GM12873 (cell line): ENCODE measurements around the gene CCR3.

Experiments used
- TF ChIP-seq, protein P1 (sequence below): IDR thresholded peaks from 2 replicates; pipeline ENCODE4 v1.5.1; 2012; ENCODE audit warnings: low read depth, mild to moderate bottlenecking, moderate library complexity, low read length, control low read depth; ENCODE audit not compliant: insufficient read depth; ENCODE audit errors: missing control alignments

Gene CCR3

DNA sequence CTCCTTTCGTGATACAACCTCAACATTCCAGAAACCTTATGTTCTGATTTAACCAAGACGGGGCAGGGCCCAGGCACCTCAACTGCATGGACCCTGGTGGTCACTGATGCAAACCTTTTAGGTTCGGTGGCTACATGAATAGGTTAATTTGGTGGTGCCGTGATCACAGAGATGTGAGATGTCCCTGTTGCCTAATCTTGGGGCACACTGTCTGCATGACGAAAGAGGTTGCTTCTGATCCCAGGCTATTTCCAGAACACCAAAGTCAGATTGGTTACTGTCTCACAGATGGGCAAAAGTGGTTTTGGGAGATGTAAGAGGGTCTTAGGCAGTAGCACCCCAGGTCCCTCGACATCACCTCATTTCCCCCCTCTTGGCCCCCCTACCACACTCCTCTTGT is 30.2 kb upstream of the CCR3 start:
- TF ChIP-seq, protein P1, sequence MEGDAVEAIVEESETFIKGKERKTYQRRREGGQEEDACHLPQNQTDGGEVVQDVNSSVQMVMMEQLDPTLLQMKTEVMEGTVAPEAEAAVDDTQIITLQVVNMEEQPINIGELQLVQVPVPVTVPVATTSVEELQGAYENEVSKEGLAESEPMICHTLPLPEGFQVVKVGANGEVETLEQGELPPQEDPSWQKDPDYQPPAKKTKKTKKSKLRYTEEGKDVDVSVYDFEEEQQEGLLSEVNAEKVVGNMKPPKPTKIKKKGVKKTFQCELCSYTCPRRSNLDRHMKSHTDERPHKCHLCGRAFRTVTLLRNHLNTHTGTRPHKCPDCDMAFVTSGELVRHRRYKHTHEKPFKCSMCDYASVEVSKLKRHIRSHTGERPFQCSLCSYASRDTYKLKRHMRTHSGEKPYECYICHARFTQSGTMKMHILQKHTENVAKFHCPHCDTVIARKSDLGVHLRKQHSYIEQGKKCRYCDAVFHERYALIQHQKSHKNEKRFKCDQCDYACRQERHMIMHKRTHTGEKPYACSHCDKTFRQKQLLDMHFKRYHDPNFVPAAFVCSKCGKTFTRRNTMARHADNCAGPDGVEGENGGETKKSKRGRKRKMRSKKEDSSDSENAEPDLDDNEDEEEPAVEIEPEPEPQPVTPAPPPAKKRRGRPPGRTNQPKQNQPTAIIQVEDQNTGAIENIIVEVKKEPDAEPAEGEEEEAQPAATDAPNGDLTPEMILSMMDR: no peak

DNA sequence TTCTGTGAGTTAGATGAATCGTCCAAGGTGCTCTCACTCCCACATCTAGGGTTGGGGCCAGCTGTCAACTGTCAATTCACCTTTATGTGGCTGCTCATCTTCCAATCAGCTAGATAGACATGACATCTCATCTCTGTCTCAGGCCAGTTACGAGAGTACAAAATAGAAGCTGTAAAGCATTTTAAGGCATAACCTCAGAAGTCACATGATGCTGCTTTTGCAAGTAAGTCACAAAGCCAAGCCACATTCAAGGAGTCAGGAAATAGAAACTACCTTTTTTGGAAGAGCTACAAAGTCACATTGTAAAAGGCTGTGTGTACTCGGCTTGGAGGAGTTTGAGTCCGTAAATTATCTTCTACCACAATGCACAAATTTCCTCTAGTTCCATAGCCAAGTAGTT is 29.1 kb upstream of the CCR3 start:
- TF ChIP-seq, protein P1: no peak

DNA sequence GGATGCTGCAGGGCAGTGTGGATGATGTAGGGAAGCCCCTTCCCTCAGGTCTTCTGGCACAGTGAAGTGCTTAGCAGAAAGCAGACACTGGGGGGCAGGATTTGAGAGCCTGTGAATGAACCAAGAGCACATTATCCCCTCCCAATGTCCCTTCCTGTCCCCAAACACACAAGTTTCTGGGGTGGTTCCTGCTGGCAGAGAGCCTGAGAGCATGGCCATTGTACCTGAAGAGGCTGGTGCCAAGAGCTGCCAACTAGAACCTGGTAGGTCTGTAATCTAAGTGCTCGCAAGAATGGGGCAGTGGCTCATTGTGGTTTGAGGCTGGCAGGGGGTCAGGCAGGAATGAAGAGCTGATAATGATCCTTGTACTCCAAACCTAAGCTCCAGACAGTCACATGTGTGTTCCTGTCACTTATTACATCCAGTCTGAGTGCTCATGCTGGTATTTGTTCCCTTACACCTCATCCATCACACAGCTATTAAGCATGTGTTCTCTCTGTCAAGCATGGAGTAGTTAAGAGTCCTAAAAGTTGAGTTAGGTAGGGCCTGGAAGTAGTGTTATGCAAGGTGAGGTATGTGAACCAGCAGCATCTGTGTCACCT is 27.4 kb upstream of the CCR3 start:
- TF ChIP-seq, protein P1: peak; percentile 80

DNA sequence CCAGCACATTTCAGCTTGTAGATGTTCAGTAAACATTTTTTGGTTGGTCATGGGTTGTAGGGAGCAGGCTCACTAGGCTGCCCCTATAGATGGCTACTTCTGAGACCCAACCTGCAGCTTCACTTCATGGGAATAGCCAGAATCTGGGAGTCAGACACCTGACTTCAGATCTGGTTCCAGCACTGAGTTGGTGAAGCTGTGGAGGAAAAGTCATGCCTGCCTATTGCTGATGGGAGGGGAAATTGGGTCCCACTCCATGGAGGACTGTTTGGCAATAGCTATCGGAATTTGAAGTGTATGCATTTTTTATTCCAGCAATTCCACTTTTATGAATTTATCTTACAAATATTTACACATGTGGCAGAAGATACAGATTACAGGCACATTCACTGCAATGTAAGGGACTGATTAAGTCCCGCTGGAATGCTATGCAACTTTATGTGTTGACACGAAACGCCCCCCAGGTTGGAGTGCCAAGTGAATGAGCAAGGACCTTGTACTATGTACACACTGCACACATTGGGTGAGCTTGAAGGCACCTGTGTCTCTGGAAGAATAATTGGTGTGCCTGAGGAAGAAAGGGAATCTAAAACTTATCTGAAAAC is 26.3 kb upstream of the CCR3 start:
- TF ChIP-seq, protein P1: no peak

DNA sequence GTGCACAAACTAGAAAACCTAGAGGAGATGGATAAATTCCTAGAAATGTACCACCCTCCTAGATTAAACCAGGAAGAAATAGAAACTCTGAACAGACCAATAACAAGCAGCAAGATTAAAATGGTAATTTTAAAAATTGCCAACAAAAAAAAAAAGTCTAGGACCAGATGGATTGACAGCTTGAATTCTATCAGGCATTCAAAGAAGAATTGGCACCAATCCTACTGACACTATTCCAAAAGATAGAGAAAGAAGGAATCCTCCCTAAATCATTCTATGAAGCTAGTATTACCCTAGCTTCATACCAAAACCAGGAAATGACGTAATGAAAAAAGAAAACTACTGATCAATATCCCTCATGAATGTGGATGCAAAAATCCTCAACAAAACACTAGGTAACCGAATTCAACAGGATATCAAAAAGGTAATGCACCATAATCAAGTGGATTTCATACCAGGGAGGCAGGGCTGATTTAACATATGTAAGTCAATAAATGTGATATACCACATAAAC is 24.0 kb upstream of the CCR3 start:
- TF ChIP-seq, protein P1: no peak

DNA sequence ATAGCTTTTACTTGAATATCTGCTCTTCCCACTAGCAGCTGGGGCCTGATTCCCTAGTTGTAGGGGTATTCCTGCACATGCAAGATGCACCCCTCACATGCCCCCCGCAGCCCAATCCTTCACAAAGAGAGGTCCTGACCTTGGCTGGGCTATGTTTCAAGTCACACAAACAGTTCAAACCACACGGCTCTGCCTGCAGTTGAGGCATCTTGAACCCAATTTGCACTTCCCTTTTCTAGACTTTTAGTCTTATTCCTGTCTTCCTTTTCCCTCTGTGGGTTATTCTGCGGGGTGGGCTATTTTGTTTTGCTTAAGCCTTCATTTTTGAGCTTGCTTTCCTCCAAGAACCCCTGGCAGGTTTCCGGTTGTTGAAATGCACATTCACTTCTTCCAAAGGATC is 20.9 kb upstream of the CCR3 start:
- TF ChIP-seq, protein P1: no peak

DNA sequence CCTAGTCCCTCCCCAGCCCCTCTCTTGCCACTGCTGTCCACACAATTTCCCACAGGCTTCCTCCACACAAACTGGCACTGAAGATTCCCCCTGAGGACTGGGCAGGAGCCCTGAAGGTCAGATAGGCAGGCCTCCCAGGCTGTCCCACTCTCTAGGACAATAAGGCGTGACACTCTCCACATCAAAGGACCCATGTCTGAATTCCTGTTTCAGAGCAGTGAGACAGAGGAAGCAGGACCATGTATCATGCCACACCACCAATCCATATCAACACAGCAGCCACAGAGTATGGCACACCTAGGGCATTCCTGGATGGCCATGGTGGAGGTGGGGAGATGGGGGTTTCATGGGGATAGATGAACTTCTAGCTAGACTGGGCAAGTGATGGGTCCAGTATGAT is 20.3 kb upstream of the CCR3 start:
- TF ChIP-seq, protein P1: no peak
